Liver (tissue), 3 donors: ENCODE data around the gene CES1.

Source experiments
- EGR1 ChIP-seq, 2 donors: IDR thresholded peaks; 2 replicates each; pipeline ENCODE4 v1.6.1; 2016 to 2018; ENCODE audit warnings: antibody characterized with exemption in 2 of 2, low read depth in 2 of 2
- GABPA ChIP-seq, 2 donors: IDR thresholded peaks in 1 of 2; conservative IDR thresholded peaks in 1 of 2; 2 replicates each; pipeline ENCODE4 v1.6.1; 2016; ENCODE audit warnings: antibody characterized with exemption in 2 of 2, mild to moderate bottlenecking in 1 of 2, moderate library complexity in 1 of 2
- HNF4A ChIP-seq, 2 donors: conservative IDR thresholded peaks; 2 replicates each; pipeline ENCODE4 v1.6.1; 2016; ENCODE audit warnings: antibody characterized with exemption in 2 of 2, mild to moderate bottlenecking in 2 of 2
- JUND ChIP-seq, 2 donors: IDR thresholded peaks; 2 replicates each; pipeline ENCODE4 v1.6.1; 2016; ENCODE audit warnings: antibody characterized with exemption in 2 of 2
- TAF1 ChIP-seq: conservative IDR thresholded peaks from 2 replicates; pipeline ENCODE4 v1.6.1; 2016; ENCODE audit warnings: antibody characterized with exemption, mild to moderate bottlenecking
- YY1 ChIP-seq: IDR thresholded peaks from 2 replicates; pipeline ENCODE4 v1.6.1; 2016; ENCODE audit warnings: antibody characterized with exemption, mild to moderate bottlenecking
- TF ChIP-seq, protein P1 (sequence below): fragments of 150-350 bp; IDR thresholded peaks from 2 replicates; pipeline ENCODE4 v1.5.1; 2017; ENCODE audit warnings: improper control_type of control experiment, low read depth, low read length; ENCODE audit not compliant: missing input control
- TF ChIP-seq, protein P2 (sequence below): IDR thresholded peaks from 2 replicates; pipeline ENCODE4 v1.6.1; 2016; ENCODE audit warnings: antibody characterized with exemption
- donor health status: healthy.
- donor health status: healthy.

GRCh38 chr16:55832773-55833691 is at the start of gene CES1:
- TF ChIP-seq, protein P1, sequence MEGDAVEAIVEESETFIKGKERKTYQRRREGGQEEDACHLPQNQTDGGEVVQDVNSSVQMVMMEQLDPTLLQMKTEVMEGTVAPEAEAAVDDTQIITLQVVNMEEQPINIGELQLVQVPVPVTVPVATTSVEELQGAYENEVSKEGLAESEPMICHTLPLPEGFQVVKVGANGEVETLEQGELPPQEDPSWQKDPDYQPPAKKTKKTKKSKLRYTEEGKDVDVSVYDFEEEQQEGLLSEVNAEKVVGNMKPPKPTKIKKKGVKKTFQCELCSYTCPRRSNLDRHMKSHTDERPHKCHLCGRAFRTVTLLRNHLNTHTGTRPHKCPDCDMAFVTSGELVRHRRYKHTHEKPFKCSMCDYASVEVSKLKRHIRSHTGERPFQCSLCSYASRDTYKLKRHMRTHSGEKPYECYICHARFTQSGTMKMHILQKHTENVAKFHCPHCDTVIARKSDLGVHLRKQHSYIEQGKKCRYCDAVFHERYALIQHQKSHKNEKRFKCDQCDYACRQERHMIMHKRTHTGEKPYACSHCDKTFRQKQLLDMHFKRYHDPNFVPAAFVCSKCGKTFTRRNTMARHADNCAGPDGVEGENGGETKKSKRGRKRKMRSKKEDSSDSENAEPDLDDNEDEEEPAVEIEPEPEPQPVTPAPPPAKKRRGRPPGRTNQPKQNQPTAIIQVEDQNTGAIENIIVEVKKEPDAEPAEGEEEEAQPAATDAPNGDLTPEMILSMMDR: no peak
- TF ChIP-seq, protein P2, sequence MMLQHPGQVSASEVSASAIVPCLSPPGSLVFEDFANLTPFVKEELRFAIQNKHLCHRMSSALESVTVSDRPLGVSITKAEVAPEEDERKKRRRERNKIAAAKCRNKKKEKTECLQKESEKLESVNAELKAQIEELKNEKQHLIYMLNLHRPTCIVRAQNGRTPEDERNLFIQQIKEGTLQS: peak; percentile 71
- TF ChIP-seq TAF1 (peak; percentile 93), HNF4A (conservative IDR thresholded peaks at IDR 0.05) (peak; percentile 90 to 91), EGR1 (IDR thresholded peaks at IDR 0.05; ENCODE audit: low read depth in 2 of 2) (peak in 1 of 2 donors; percentile 76), YY1 (peak; percentile 86), JUND (IDR thresholded peaks at IDR 0.05) (peak; percentile 65 to 77), GABPA (IDR thresholded peaks at IDR 0.05 in 1 of 2, conservative IDR thresholded peaks at IDR 0.05 in 1 of 2) (peak in 1 of 2 donors; percentile 21)
